ENCODE results near the gene CSGALNACT2.

DNA sequence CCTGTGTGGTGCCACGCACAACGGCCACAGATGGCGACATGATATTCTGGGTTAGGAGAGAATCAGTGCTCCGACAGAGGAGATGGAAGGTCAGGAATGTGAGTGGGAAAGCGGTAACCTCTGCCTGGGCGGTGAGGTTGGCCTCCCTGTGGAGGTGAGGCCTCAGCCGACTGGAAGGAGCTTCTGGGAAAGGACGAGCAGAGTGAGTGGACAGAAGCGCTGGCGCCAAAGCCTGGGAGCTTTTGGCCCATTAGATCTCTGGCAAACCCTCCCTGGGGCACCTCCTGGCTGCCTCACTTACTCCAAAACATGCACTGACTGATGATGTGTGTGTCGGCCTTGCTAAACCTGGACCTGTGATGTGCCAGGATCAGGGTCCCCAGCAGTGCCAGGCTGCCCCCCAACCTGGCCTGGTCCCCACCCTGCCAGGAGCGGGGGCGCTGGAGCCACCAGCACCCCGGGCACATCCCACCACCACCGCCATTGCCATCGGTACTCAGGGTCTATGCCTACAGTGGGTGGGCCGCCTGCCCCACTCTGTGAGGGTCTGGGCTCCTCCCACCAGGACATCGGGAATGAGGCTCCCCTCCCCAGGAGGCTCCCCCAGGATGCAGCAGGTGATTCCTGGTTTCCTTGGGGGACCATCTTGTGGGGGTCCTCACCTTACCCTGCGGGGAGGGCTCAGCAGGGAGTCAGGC, 77.7 kb downstream of the CSGALNACT2 start:
- TF ChIP-seq, protein P1, sequence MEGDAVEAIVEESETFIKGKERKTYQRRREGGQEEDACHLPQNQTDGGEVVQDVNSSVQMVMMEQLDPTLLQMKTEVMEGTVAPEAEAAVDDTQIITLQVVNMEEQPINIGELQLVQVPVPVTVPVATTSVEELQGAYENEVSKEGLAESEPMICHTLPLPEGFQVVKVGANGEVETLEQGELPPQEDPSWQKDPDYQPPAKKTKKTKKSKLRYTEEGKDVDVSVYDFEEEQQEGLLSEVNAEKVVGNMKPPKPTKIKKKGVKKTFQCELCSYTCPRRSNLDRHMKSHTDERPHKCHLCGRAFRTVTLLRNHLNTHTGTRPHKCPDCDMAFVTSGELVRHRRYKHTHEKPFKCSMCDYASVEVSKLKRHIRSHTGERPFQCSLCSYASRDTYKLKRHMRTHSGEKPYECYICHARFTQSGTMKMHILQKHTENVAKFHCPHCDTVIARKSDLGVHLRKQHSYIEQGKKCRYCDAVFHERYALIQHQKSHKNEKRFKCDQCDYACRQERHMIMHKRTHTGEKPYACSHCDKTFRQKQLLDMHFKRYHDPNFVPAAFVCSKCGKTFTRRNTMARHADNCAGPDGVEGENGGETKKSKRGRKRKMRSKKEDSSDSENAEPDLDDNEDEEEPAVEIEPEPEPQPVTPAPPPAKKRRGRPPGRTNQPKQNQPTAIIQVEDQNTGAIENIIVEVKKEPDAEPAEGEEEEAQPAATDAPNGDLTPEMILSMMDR (IDR thresholded peaks at IDR 0.05) = no peak
- no peak for TF ChIP-seq REST (IDR thresholded peaks at IDR 0.05; ENCODE audit: insufficient read depth in 1 of 2, low read depth in 2 of 2, low read length in 1 of 2)
- no peak for TF ChIP-seq POLR2AphosphoS5 (IDR thresholded peaks at IDR 0.05; ENCODE audit: low read depth, low read length)
- TF ChIP-seq TCF7L2 (IDR thresholded peaks at IDR 0.05; ENCODE audit: low read depth, low read length) = no peak
- TF ChIP-seq SIN3A (IDR thresholded peaks at IDR 0.05; ENCODE audit: borderline replicate concordance, insufficient read depth, low read depth, low read length) = no peak

Measured in Panc1 (cell line).